HEK293 (cell line): ENCODE data around the gene RBM22.

Experiments
- CTCF ChIA-PET: fragments of 350-600 bp; formaldehyde crosslinking; extraction: SDS; loops from one replicate; lab custom pipeline; 2021; ENCODE audit warnings: antibody characterized with exemption; lab: Yijun Ruan, JAX
- POLR2A ChIA-PET: fragments of 300-600 bp; formaldehyde crosslinking; extraction: SDS; loops from one replicate; lab custom pipeline; 2020; ENCODE audit warnings: antibody characterized with exemption, inconsistent platforms; lab: Yijun Ruan, JAX
- H3K27ac ChIP-seq: fragments of 200-500 bp; sonication (Bioruptor generic); 2 replicates; pipeline ENCODE4 v1.5.1; 2014; ENCODE audit warnings: low read depth, low read length, control low read depth, inconsistent platforms; ENCODE audit errors: extremely low read depth
- H3K36me3 ChIP-seq, 2 experiments: fragments of 200-500 bp in 1 of 2; sonication (Bioruptor generic) in 1 of 2; 1 replicate in 1 of 2; 2 replicates in 1 of 2; pipeline ENCODE4 v1.5.1; 2014 to 2017; ENCODE audit warnings: inconsistent platforms in 2 of 2, low read length in 2 of 2; ENCODE audit not compliant: control insufficient read depth in 2 of 2, insufficient read depth in 1 of 2
- H3K4me1 ChIP-seq: fragments of 200-500 bp; sonication (Bioruptor generic); 2 replicates; pipeline ENCODE4 v1.5.1; 2014; ENCODE audit warnings: mild to moderate bottlenecking, low read length, inconsistent platforms; ENCODE audit not compliant: control insufficient read depth, insufficient read depth
- H3K4me3 ChIP-seq: 2 replicates; pipeline ENCODE4 v1.5.1; 2011; ENCODE audit warnings: low read depth, mild to moderate bottlenecking, control low read depth, low read length, moderate library complexity
- H3K9me3 ChIP-seq: fragments of 200-500 bp; sonication (Bioruptor generic); 2 replicates; pipeline ENCODE4 v1.5.1; 2014; ENCODE audit warnings: low read depth, low read length, inconsistent platforms; ENCODE audit not compliant: control insufficient read depth, insufficient read depth
- ELK4 ChIP-seq: IDR thresholded peaks from 2 replicates; pipeline ENCODE4 v1.6.1; 2011; ENCODE audit warnings: mild to moderate bottlenecking, low read depth, low read length, borderline replicate concordance
- GLI4 ChIP-seq: fragments of 450-650 bp; formaldehyde crosslinking; IDR thresholded peaks from 2 replicates; pipeline ENCODE4 v1.5.1; 2016; ENCODE audit warnings: missing biosample characterization, missing genetic modification characterization
- KLF8 ChIP-seq: fragments of 450-650 bp; formaldehyde crosslinking; IDR thresholded peaks from 2 replicates; pipeline ENCODE4 v1.5.1; 2016; ENCODE audit warnings: missing biosample characterization, missing genetic modification characterization
- REST ChIP-seq: fragments of 450-650 bp; formaldehyde crosslinking; IDR thresholded peaks from 2 replicates; pipeline ENCODE4 v1.5.1; 2016; ENCODE audit warnings: missing biosample characterization, missing genetic modification characterization
- SP3 ChIP-seq: fragments of 450-650 bp; formaldehyde crosslinking; IDR thresholded peaks from 2 replicates; pipeline ENCODE4 v1.5.1; 2016; ENCODE audit warnings: missing biosample characterization, missing genetic modification characterization
- TCF7L2 ChIP-seq: IDR thresholded peaks from 2 replicates; pipeline ENCODE4 v1.6.1; 2011; ENCODE audit warnings: low read depth, mild to moderate bottlenecking, inconsistent platforms, low read length, moderate library complexity, borderline replicate concordance
- TRIM28 ChIP-seq: IDR thresholded peaks from 2 replicates; pipeline ENCODE4 v1.6.1; 2011; ENCODE audit warnings: low read length, control low read depth, borderline replicate concordance
- ZNF132 ChIP-seq: fragments of 450-650 bp; formaldehyde crosslinking; IDR thresholded peaks from 2 replicates; pipeline ENCODE4 v1.5.1; 2017; ENCODE audit warnings: missing biosample characterization, missing genetic modification characterization, borderline replicate concordance
- ZNF148 ChIP-seq: fragments of 450-650 bp; formaldehyde crosslinking; IDR thresholded peaks from 2 replicates; pipeline ENCODE4 v1.5.0; 2017; ENCODE audit warnings: missing biosample characterization, missing genetic modification characterization, borderline replicate concordance
- ZNF184 ChIP-seq: fragments of 450-650 bp; IDR thresholded peaks from 2 replicates; pipeline ENCODE4 v1.5.1; 2018; ENCODE audit warnings: missing biosample characterization, mild to moderate bottlenecking, missing genetic modification characterization
- ZNF221 ChIP-seq: fragments of 450-650 bp; formaldehyde crosslinking; IDR thresholded peaks from 2 replicates; pipeline ENCODE4 v1.5.1; 2017; ENCODE audit warnings: missing biosample characterization, missing genetic modification characterization, borderline replicate concordance
- ZNF280D ChIP-seq: fragments of 450-650 bp; formaldehyde crosslinking; IDR thresholded peaks from 2 replicates; pipeline ENCODE4 v1.5.1; 2016; ENCODE audit warnings: missing biosample characterization, missing genetic modification characterization
- ZNF394 ChIP-seq: fragments of 450-650 bp; formaldehyde crosslinking; IDR thresholded peaks from 2 replicates; pipeline ENCODE4 v1.5.1; 2016; ENCODE audit warnings: missing biosample characterization, missing genetic modification characterization, mild to moderate bottlenecking, moderate library complexity, borderline replicate concordance
- ZNF513 ChIP-seq: fragments of 450-650 bp; IDR thresholded peaks from 2 replicates; pipeline ENCODE4 v1.5.1; 2018; ENCODE audit warnings: missing biosample characterization, missing genetic modification characterization
- ZNF76 ChIP-seq: fragments of 450-650 bp; formaldehyde crosslinking; IDR thresholded peaks from 2 replicates; pipeline ENCODE4; 2016; ENCODE audit warnings: low read depth, missing biosample characterization, missing genetic modification characterization, borderline replicate concordance
- ZSCAN23 ChIP-seq: fragments of 450-650 bp; formaldehyde crosslinking; IDR thresholded peaks from 2 replicates; pipeline ENCODE4 v1.5.1; 2016; ENCODE audit warnings: missing biosample characterization, missing genetic modification characterization

RBM22 gene

GRCh38 chr5:150706776-150707390 is 6.0 kb upstream of the RBM22 start:
- H3K36me3 ChIP-seq, result peaks cover 18 to 42% of the 10 kb centered on the region in 2 experiments
- no peak overlapping the region for H3K4me3 ChIP-seq
- ChIA-PET CTCF (interaction anchor here (0.6 to 1.0 kb wide), 2 partner anchors 9 to 66 kb away, joined by 3 read pairs; no protein-coding TSS in a partner anchor), POLR2A (no interaction called here)
- peaks cover 4% of the 10 kb centered on the region; the same call in 1 of the 2 replicates for H3K4me1 ChIP-seq
- TF ChIP-seq ZNF221, result no peak
- TF ChIP-seq ZNF148 (tag by site-specific recombination), result no peak
- TF ChIP-seq TCF7L2, result no peak
- TF ChIP-seq ZNF394 (tag by site-specific recombination), result no peak
- no peak for TF ChIP-seq GLI4 (tag by site-specific recombination)
- no peak for TF ChIP-seq ZSCAN23 (tag by site-specific recombination)
- no peak for TF ChIP-seq ZNF280D (tag by site-specific recombination)
- no peak for TF ChIP-seq ZNF132 (tag by site-specific recombination)
- TF ChIP-seq ZNF184, result no peak
- no peak for TF ChIP-seq ELK4
- no peak for TF ChIP-seq ZNF513 (tag by site-specific recombination)
- no peak for TF ChIP-seq SP3 (tag by site-specific recombination)
- no peak for TF ChIP-seq TRIM28
- TF ChIP-seq REST (tag by site-specific recombination), result no peak
- no peak for TF ChIP-seq ZNF76 (tag by site-specific recombination)
- no peak for TF ChIP-seq KLF8 (tag by site-specific recombination)
- H3K9me3 ChIP-seq, result no peaks in the 10 kb centered on the region
- H3K27ac ChIP-seq, result no peak overlapping the region
